Peyer's patch (tissue), 4 donors: Measurements from ENCODE around the gene CHST15.

Experiments used
- POLR2A ChIP-seq, 2 donors: fragments of 450-650 bp; IDR thresholded peaks; one replicate each; pipeline ENCODE4 v1.5.1; 2017; ENCODE audit warnings: antibody characterized with exemption in 2 of 2, mild to moderate bottlenecking in 2 of 2, moderate library complexity in 2 of 2
- TF ChIP-seq, protein P1 (sequence below), 6 experiments: fragments of 450-650 bp in 4 of 6; fragments of 200-600 bp in 2 of 6; sonication (generic) in 1 of 6; IDR thresholded peaks; one replicate each; pipeline ENCODE4 v1.5.1; 2017 to 2019; ENCODE audit warnings: antibody characterized with exemption in 6 of 6, mild to moderate bottlenecking in 3 of 6, moderate library complexity in 1 of 6

DNA sequence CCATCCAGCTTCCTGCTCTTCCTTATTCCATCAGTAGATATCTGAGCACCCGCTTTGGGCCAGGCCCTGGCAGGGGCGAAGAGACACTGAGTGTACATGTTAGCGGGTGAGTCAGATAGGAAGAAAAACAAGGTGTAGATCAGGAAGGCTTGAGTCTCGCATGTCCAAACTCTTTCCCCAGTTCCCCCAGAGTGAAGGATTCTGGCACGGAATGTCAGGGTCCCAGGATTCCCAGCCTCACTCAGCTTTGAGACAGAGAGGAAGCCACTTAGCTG lies 24.1 kb upstream of the CHST15 start:
- TF ChIP-seq POLR2A (IDR thresholded peaks at IDR 0.05): no peak
- TF ChIP-seq, protein P1, sequence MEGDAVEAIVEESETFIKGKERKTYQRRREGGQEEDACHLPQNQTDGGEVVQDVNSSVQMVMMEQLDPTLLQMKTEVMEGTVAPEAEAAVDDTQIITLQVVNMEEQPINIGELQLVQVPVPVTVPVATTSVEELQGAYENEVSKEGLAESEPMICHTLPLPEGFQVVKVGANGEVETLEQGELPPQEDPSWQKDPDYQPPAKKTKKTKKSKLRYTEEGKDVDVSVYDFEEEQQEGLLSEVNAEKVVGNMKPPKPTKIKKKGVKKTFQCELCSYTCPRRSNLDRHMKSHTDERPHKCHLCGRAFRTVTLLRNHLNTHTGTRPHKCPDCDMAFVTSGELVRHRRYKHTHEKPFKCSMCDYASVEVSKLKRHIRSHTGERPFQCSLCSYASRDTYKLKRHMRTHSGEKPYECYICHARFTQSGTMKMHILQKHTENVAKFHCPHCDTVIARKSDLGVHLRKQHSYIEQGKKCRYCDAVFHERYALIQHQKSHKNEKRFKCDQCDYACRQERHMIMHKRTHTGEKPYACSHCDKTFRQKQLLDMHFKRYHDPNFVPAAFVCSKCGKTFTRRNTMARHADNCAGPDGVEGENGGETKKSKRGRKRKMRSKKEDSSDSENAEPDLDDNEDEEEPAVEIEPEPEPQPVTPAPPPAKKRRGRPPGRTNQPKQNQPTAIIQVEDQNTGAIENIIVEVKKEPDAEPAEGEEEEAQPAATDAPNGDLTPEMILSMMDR (IDR thresholded peaks at IDR 0.05): no peak
